PFSK-1 (cell line): ENCODE measurements around the gene EIF3A.

Experiments
- FOXP2 ChIP-seq: optimal IDR thresholded peaks from 2 replicates; pipeline ENCODE3; 2011; ENCODE audit warnings: borderline replicate concordance, control low read depth, inconsistent platforms; ENCODE audit not compliant: insufficient read depth; ENCODE audit errors: extremely low read length, extremely low read depth
- POLR2AphosphoS5 ChIP-seq: IDR thresholded peaks from 2 replicates; pipeline ENCODE4 v1.6.1; 2012; ENCODE audit warnings: low read depth, mild to moderate bottlenecking, control low read depth, low read length, moderate library complexity
- REST ChIP-seq, 2 experiments: IDR thresholded peaks; 2 replicates each; pipeline versions ENCODE4 v1.6.1 to v1.8.0; 2011 to 2012; ENCODE audit warnings: low read depth in 2 of 2, low read length in 2 of 2, control low read depth in 1 of 2, inconsistent platforms in 1 of 2, mild to moderate bottlenecking in 1 of 2, moderate library complexity in 1 of 2; ENCODE audit not compliant: insufficient read depth in 1 of 2
- SIN3A ChIP-seq: IDR thresholded peaks from 2 replicates; pipeline ENCODE4 v1.6.1; 2012; ENCODE audit warnings: mild to moderate bottlenecking, low read length, moderate library complexity, borderline replicate concordance; ENCODE audit not compliant: insufficient read depth

- TF ChIP-seq POLR2AphosphoS5 (no peak), REST (IDR thresholded peaks at IDR 0.05; ENCODE audit: insufficient read depth in 1 of 2, low read depth in 2 of 2, low read length in 2 of 2) (no peak), FOXP2 (no peak), SIN3A (no peak)
These were observed 76.9 kb downstream of the EIF3A start for GRCh38 chr10:119003572-119004289.
